LHCN-M2 (cell line): ENCODE data around the gene AHCYL1. TPM values are rescaled to one million over a fixed set of nuclear protein-coding genes. Genes with fewer than 3 reads are reported as not detected.

Experiments
- DNase-seq: peaks from one replicate; pipeline ENCODE4 v3.0.0-alpha.2; 2012; ENCODE audit warnings: low read depth
- total RNA-seq: library from RNA; depleted of rRNA; stranded (reverse); fragments of >200 nt; gene quantifications from 2 replicates; pipeline ENCODE4 v1.2.3, GENCODE V29; 2014

The AHCYL1 gene
- total RNA-seq, 1 experiment from 2014 or later = 33.0 TPM

DNA sequence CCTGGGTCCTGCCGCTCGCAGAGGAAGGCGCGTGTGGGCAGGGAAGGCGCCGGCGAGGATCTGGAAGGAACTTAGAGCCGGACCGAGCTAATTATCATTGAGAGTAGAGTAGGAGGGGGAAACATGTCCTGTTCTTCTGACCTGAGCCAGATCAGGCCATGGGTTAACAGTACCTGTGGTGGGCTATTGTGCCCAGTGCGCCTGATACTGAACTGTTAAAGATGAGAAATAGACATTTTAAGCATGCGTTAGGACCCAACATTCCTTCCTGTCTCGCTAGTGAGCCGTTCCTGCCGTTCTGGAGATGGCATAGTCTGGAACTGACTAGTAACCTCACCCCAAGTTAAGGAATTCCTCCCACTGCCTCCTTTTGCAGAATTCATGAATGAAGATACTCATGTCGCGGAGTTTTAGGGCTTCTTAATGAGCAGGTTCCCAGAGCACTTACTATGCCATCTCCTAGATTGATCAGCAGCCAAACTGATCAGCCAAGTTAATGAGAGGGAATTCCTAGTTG, 50.7 kb downstream of the AHCYL1 start:
- peak; percentile 39 for DNase-seq

DNA sequence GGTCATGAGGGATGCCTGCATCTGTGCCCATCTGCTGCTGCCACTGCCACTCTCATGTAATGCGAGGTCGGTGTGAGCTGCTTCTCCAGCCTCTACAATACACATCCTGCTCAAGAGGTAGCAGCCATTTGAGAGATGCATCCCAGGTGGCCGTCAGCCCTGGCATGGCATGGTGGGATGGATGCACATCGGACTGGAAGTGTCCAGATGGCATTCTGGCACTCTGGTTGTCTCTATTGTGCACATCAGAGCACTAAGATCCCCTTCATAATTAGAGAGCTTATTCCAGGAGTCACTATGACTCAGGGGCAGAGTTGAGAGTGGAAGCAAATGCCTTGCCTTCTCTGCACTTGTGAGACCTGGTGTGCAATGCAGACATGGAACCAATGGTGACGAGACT, 53.7 kb downstream of the AHCYL1 start:
- no peak for DNase-seq

DNA sequence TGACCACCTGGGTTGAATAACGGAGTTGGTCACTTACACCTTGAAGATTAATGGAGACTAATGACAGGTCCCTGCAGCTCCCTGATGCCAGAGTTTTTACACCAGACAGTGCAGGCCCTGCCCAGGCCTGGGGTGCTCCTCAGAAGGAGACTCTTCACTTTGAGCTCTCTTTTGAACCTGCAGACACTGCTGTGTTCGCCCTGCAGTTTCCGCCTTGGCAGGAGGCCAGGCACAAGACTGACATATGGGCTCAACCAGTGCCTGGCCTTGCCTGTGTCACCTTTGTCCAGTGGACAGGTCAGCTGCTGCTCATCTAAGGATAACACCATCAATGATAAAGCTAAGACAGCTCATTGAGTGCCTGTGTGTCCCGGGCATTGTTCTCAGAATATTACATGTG, 55.1 kb downstream of the AHCYL1 start:
- no peak for DNase-seq

DNA sequence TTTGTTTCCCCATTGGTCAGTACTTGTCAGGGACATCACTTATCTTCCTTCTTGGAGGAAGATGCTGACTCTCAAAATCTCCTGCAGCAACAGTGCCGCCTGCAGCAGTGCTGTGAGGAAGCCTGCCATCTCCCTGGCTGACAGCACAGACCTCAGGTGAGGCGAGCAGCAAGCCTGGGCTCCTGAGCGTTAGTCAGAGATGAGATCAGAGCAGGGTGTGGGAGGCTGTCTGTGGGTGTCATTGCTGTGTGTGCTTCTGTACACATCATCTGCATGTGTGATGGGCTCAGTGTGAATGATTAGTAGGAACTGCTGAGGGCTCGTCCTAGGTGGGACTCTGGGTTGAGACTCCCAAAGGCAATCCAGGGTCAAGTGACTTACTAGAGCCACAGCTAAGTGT, 56.0 kb downstream of the AHCYL1 start:
- DNase-seq = no peak

DNA sequence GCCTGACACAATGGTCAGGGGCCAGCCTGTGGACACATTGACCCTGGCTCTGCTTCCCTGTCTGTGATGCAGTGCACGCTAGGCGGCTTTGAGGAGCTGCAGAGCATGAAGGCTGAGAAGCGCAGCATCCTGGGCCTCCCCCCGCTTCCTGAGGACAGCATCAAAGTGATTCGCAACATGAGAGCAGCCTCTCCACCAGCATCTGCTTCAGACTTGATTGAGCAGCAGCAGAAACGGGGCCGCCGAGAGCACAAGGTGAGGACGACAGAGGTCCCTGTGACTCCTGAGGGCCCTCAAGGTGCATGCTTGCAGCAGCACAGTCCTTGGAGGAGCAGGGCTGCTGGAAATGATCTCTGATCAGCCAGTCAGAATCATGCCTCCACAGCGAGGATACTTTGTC, 58.5 kb downstream of the AHCYL1 start:
- DNase-seq = no peak

DNA sequence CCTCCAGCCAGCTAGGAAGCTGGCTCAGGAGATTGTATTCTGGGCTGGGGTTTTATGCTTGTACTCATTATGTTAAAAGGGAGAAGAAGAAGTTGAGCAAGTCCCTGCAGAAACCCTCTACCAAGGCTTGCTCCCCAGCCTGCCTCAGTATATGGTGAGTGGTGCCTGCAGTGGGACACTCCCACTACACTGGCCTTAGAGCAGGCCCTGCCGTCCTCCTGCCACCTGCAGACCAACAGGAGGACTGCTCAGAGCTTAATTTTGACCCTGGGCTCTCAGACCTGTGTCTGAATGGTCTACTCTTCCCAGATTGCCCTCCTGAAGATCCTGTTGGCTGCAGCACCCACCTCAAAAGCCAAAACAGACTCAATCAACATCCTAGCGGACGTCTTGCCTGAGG, 62.9 kb downstream of the AHCYL1 start:
- DNase-seq = no peak

DNA sequence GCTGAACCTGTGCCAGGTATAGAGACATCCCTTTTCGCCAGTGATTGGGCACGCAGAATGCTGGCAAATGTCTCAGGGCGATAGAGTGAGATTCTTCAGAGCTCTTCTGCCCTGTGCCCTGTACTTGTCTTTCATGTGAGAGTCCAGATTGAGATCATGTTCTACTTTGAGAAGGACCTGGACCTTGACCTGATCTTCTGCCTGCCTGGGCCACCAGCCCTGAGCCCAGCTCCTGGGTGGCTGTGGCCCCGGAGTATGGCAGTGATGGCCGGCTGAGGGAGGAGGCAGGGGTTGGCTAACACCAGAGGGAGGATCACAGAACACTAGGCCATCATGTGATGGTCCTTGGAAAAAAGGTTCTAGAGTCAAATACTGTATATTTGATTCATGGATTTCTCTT, 63.7 kb downstream of the AHCYL1 start:
- no peak for DNase-seq

DNA sequence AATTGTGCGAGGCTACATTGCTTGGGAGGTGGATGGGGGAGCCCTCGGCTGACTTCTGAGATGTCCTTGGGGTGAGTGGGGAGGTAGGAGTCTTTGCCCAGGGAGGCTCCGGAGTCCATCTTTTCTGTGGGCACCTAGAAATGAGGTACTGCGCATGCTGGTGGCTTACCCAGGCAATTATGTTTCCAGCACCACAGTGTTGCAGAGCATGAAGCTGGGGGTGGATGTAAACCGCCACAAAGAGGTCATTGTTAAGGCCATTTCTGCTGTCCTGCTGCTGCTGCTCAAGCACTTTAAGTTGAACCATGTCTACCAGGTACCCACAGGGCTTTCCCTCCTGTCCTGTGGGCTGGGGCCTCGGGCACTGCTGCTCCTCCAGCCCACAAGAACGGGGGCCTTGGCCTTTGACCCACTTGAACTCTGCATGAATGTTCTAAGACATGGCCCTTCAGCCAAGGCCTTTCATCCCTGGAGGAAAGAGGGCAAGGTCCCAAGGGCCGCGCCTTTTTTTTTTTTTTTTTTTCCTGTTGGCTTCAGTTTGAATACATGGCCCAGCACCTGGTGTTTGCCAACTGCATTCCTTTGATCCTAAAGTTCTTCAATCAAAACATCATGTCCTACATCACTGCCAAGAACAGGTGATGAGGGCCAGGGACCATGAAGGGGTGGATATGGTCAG, 64.5 kb downstream of the AHCYL1 start:
- DNase-seq = peak; percentile 9

DNA sequence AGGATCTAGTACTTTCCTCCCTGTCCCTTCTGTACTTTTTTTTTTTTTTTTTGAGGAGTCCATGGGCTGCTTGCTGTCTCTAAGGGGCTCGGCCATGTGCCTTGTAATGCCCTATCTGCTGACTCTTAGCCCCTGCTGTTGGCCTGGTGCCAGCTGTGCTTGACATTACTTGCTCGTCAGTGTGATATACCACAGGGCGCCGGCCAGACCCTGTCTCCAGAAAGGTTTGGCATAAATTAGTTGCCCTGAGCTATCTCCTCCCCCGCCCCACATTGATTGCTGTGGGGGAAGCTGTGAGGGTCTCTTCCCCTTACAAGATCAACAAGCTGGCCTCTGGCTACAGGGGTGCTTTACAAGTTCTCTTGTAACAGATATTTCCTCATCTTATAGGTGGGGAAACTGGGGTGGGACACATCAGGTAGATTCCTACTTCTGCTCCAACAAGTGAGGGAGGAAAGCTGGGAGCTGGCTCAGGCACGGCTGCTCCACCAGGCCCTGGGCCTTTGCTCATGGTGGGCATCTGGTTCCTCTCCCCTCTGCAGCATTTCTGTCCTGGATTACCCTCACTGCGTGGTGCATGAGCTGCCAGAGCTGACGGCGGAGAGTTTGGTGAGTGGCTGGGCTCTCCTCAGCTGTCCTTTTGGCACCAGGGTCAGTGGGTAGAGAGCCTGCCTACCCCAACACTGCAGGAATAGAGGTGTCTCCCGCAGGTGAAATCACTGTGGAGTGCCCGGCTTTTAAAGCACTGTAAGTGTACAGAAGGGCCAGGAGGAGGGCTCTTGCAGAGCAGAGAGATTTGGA, 65.4 kb downstream of the AHCYL1 start:
- DNase-seq = no peak

DNA sequence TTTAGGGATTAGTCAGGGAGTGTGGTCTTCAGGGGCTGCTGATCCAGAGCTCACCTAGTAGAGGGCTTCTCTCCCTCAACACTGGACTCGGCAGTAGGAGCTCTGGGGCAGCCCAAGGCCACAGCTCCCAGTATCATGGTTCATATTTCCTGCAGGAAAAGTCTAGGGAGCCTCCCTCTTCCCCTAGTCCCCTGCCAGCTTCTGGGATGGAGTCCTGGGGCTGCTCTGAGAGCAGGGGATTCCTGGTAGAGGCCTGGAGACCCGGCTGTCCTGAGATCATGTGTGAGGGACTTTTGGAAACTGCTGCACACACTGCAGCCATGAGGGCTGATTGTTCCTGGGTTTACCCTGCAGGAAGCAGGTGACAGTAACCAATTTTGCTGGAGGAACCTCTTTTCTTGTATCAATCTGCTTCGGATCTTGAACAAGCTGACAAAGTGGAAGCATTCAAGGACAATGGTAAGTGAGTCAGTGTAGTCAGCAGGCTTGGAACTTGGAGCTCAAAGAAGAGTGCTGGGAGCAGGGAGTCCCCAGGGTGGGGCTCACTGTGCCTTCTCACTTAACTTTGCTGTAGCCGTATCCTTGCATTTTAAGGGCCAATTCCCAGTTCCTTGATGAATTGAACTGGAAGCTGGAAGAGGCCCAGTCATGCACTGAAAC, 66.2 kb downstream of the AHCYL1 start:
- DNase-seq = no peak

DNA sequence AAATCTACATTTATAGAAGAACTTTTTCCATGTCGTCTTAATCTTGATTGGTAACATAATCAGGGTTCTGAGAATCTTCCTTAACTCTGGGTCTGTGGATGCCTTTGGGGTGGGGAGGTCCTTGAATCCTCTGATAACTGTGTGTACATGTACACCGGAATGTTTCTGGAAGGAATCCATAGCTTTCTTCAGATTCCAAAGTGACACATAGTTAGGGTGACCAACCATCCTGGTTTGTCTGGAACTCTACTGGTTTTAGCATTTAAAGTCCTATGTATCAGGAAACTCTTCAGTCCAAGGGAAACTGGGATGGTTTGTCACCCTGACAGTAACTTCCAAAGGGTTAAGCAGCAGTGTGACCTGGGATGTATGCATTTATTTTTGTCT, 66.7 kb downstream of the AHCYL1 start:
- DNase-seq = no peak

DNA sequence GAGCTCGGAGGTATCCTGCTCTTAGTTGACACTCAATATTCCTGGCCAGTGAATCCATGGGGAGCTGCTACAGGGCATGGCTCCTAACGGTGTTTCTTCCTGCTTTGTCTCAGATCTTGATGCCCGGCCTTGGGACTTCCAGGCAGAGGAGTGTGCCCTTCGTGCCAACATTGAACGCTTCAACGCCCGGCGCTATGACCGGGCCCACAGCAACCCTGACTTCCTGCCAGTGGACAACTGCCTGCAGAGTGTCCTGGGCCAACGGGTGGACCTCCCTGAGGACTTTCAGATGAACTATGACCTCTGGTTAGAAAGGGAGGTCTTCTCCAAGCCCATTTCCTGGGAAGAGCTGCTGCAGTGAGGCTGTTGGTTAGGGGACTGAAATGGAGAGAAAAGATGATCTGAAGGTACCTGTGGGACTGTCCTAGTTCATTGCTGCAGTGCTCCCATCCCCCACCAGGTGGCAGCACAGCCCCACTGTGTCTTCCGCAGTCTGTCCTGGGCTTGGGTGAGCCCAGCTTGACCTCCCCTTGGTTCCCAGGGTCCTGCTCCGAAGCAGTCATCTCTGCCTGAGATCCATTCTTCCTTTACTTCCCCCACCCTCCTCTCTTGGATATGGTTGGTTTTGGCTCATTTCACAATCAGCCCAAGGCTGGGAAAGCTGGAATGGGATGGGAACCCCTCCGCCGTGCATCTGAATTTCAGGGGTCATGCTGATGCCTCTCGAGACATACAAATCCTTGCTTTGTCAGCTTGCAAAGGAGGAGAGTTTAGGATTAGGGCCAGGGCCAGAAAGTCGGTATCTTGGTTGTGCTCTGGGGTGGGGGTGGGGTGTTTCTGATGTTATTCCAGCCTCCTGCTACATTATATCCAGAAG, 69.2 kb downstream of the AHCYL1 start:
- DNase-seq = peak; percentile 37

DNA sequence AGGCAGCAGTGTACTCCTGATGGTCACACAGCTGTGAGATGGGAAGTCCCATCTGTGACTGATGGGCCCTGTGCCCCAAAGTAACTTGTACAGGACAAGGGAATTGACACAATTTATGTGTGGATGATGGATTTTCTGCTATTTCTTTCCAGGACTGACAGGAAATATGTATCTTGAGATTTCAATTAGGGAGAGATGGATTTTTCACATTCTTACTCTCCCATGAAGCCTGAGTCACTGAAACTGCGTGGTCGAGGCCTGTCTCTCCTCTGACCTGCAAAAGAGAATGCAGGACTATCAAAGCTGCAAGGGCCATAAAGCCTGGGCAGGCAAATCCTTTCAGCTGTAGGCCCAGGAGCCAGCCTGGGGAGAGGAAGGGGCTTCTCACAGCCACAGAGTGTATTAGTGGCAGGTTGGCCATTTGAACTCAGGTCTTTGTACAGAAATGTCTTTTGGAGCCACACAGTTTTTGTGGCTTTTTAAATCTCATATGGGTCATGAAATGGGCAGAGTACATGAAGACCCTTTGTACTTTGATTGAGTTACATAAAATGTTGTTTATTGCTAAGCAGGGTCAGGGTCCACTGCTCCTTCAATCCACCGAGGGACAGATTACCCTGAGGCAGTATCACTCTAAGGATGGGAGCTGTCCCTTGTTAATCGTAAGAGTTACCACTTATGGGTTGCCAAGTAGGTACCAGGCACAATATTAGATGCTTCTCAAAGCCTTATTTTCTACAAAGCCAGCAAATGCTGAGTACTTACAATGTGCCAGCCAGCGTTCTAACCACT, 71.1 kb downstream of the AHCYL1 start:
- peak; percentile 32 for DNase-seq

DNA sequence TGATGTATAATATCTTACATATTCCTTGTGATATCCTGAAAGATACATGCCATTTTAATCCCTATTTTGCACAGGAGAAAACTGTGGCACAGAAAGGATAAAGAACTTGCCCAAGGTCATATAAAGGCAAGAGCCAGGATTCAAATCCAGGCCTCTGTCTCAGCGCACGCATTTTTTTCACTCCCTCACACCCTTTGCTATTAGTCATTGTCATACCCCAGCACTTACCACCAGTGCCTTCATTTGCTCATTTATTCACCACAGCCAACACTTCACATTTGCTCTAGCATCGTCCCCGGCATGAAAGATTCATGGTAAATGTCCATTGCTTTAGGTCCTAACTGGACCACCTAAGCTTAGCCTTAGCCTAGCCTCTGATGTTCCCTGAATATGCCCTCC, 71.7 kb downstream of the AHCYL1 start:
- no peak for DNase-seq

DNA sequence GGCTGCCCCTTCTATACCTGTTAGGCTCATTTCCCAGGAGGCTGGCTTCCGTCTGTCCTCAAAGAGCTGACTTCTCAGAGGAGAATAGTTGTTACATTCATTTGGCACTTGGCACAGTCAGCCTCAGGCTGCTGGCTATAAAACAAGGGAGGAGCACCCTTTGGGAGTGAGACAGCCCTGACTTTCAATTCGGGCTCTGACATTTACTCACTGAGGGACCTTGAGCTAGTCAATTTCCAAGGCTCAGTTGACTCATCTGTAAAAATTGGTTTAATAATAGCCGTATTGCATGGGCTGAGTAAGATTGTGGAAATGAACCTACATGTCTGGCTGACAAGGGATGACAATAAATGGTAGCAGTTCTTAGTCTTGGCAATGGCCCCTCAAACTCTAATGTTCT, 72.2 kb downstream of the AHCYL1 start:
- DNase-seq = peak; percentile 35

DNA sequence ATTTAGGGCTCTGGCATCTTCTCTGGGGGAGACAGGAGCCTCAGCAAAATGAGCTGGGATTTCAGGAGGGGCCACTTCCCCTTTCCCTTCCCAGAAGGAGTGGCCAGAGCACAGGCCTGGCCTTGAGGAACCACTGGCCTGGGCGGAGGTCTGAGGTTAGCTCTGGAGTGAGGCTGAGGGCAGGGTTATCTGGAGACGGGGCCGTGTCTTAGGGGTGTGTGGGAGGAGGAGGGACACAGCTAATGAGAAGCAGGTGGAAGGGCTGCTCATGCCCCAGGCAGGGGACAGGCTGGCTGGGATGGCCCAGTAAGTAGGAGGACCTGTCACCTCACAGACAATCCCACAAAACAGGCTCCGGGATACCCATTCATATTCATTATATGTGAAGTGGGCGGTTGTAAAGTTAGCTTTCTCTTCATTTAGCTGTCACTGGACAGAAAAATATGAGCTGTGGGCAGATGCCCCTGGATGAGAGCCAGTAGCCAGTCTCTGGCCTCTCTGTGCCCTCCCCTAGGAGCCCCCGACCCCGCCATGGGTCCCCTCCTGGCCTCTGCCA, 73.5 kb downstream of the AHCYL1 start:
- no peak for DNase-seq

DNA sequence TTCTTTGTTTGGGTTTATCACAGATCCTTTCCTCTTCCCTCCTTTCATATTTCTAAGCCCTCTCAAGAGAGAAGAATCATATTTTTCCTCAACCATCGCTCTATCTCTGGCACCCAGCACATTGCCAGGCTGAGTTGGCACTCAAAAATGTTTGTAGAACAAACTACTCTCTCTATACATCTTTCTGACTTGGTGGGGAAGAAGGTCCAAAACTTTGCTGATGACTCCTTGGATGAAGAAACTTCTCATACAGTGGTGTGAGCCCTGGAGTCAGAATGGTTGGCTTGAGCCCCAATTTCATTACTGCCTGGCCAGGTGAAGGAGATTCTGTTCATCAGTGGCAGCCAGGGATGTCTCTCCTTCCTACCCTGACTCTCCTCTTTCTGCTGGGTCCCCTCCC, 74.0 kb downstream of the AHCYL1 start:
- no peak for DNase-seq

DNA sequence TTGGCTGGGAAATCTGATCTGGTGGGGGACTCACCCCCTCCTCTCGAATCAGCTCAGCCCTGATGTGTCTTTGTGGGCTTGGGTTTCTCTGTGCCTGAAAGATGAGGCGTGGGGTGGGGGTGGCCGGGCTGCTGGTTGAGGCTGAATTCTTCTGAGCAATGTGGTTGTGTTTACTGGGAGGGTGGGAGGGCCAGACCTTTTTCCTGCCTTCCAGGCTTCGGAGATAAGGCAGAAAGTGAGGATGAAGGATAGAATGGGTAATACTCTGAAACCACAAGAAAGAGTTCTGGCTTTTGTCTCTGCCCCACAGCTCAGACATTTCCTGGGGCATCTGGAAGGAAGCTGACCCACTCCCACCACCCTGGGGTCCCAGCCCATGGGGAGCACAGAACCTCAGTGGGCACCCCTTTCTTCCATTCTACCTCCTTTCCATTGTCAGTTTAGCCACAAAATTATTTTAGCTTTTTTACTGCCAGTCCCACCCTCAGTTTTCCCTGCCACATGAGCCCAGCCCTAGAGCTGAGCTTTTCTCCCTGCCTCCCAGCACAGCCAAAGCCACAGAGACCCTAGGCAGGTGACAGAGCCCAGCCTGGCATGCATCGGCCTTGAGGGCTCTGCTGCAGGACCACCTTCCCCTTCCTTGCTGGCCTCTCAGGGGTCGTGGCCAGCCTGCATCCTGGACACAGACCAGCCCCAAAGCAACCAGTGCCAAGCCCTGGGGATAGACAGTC, 74.7 kb downstream of the AHCYL1 start:
- no peak for DNase-seq

DNA sequence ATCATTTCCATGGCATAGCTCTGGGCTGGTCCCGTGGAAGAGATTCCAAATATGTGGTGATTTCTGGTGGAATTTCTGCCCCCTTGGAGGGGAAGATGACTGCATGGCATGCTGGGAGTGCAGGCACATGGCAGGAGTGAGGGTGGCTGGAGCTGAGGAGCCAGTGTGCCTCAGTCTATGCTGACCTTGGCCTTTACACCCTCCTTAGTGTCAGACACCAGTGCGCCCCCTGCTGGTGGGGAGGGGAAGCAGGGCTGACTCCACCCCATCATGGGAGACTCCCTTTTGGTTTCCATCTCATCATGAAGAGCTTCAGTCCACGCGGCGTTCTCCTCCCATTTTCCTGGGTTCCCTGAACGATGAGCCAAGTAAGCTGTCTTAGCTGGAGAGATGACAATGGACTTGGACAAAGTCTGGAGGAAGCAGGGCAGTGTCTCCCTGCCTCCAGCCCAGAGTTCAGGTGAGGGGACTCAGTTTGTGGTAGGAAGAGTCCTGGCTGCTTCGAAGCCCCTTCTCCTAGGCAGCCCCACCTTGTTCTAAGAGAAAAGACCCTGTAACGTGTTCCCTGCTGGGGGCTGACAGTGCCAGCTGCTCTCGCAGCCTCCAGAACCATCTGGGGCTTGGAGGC, 75.6 kb downstream of the AHCYL1 start:
- DNase-seq = peak; percentile 36
